ENCODE data around the gene ZIC1.

- TF ChIP-seq CTCF (IDR thresholded peaks at IDR 0.05): no peak
- no peak for TF ChIP-seq POLR2A (IDR thresholded peaks at IDR 0.05)
These were observed 14.3 kb upstream of the ZIC1 start for GRCh38 chr3:147394884-147395225.
